K562 (cell line): Measurements from ENCODE around the gene ITGB2. TPM values are rescaled to one million over a fixed set of nuclear protein-coding genes. Genes with fewer than 3 reads are reported as not detected.

Experiments used
- DIDO1 ChIP-seq: fragments of 450-650 bp; IDR thresholded peaks from 2 replicates; pipeline ENCODE4 v1.6.1; 2016; ENCODE audit warnings: low read depth, missing biosample characterization, missing genetic modification characterization
- EZH2 ChIP-seq: IDR thresholded peaks from 2 replicates; pipeline ENCODE4 v1.6.1; 2012; ENCODE audit warnings: low read depth, mild to moderate bottlenecking, inconsistent platforms, low read length, borderline replicate concordance
- JUN ChIP-seq, 2 experiments: sonication (generic) in 1 of 2; formaldehyde crosslinking in 1 of 2; IDR thresholded peaks; 2 replicates each; pipeline versions ENCODE4 v1.6.1 to v1.8.0; 2012 to 2022; ENCODE audit warnings: borderline replicate concordance in 2 of 2, mild to moderate bottlenecking in 2 of 2, improper control_type of control experiment in 1 of 2, low read depth in 1 of 2, low read length in 1 of 2, missing genetic modification reagents in 1 of 2
- JUND ChIP-seq, 2 experiments: IDR thresholded peaks; 2 replicates in 1 of 2; 3 replicates in 1 of 2; pipeline ENCODE4 v1.6.1; 2011; ENCODE audit warnings: borderline replicate concordance in 2 of 2, low read depth in 2 of 2, low read length in 2 of 2, improper control_type of control experiment in 1 of 2, missing biosample characterization in 1 of 2, missing genetic modification characterization in 1 of 2, missing genetic modification reagents in 1 of 2
- MGA ChIP-seq: fragments of 450-650 bp; IDR thresholded peaks from 2 replicates; pipeline ENCODE4 v1.6.1; 2016; ENCODE audit warnings: mild to moderate bottlenecking, moderate library complexity
- POLR2B ChIP-seq: fragments of 450-650 bp; IDR thresholded peaks from 2 replicates; pipeline ENCODE4 v1.6.1; 2018; ENCODE audit warnings: low read depth; ENCODE audit not compliant: partially characterized antibody
- PRMT5 ChIP-seq: sonication (generic); formaldehyde crosslinking; IDR thresholded peaks from 2 replicates; pipeline ENCODE4 v1.5.0; 2020; ENCODE audit warnings: missing genetic modification reagents
- TSC22D4 ChIP-seq: fragments of 450-650 bp; IDR thresholded peaks from 2 replicates; pipeline ENCODE4 v1.6.1; 2016; ENCODE audit warnings: missing genetic modification characterization, missing biosample characterization, control low read depth
- ZC3H4 ChIP-seq: sonication (generic); formaldehyde crosslinking; IDR thresholded peaks from 2 replicates; pipeline ENCODE4 v1.9.0; 2021; ENCODE audit warnings: missing genetic modification reagents, borderline replicate concordance
- ZNF518B ChIP-seq: fragments of 250-450 bp; sonication (Bioruptor Pico); IDR thresholded peaks from 2 replicates; pipeline ENCODE4 v1.5.0; 2021; ENCODE audit warnings: mild to moderate bottlenecking, moderate library complexity
- polyA plus RNA-seq, 8 experiments: library from polyadenylated mRNA; depleted of rRNA in 4 of 8; stranded (reverse) in 5 of 8; unstranded in 3 of 8; fragments of >200 nt; fragmentation: Nextera tagmentation in 2 of 8; fragmentation: Illumina TruSeq in 1 of 8; extraction: Ambion mirVana in 2 of 8; extraction: Trizol in 1 of 8; gene quantifications; 2 replicates each; pipeline versions ENCODE4 v1.2.1 to v1.2.3, GENCODE V29; 2011 to 2014; ENCODE audit warnings: inconsistent platforms in 1 of 8, missing spikeins in 1 of 8
- total RNA-seq, 7 experiments: library from RNA; depleted of rRNA in 6 of 7; stranded (reverse); fragments of >200 nt in 6 of 7; fragmentation: Illumina TruSeq in 2 of 7; extraction: Trizol in 2 of 7; gene quantifications; 2 replicates each; pipeline versions ENCODE4 v1.2.1 to v1.2.3, GENCODE V29; 2011 to 2021; ENCODE audit warnings: low replicate concordance in 1 of 7

ITGB2 gene
- total and polyA plus RNA-seq, 9 of the 15 experiments (the other 6 are each of a cell fraction or from before 2014, with no cell fraction given), result 0.07 to 1.3 (median 0.51) TPM; not detected in 2

- TF ChIP-seq ZNF518B (CRISPR knock-in tag), result no peak
- TF ChIP-seq JUND (IDR thresholded peaks at IDR 0.05; ENCODE audit: borderline replicate concordance, low read depth, low read length), result no peak
- peak; percentile 12; the same call in 1 of the 3 replicates for TF ChIP-seq JUND (tag; IDR thresholded peaks at IDR 0.05; ENCODE audit: borderline replicate concordance, low read depth, low read length)
- TF ChIP-seq PRMT5 (CRISPR knock-in tag), result no peak
- no peak for TF ChIP-seq DIDO1 (tag)
- peak; percentile 89 for TF ChIP-seq POLR2B
- no peak for TF ChIP-seq TSC22D4
- no peak; the same call in 1 of the 2 replicates for TF ChIP-seq ZC3H4
- TF ChIP-seq JUN (IDR thresholded peaks at IDR 0.05; ENCODE audit: borderline replicate concordance, low read depth, low read length), result no peak
- no peak for TF ChIP-seq JUN (CRISPR knock-in tag; IDR thresholded peaks at IDR 0.05; ENCODE audit: borderline replicate concordance)
- TF ChIP-seq MGA, result no peak
- TF ChIP-seq EZH2, result no peak
Measured at GRCh38 chr21:44873356-44874239, 47.1 kb downstream of the ITGB2 start, which contains the start of gene PTTG1IP (continued).
